ENCODE measurements around the gene ODAM. TPM values are rescaled to one million over a fixed set of nuclear protein-coding genes. Genes with fewer than 3 reads are reported as not detected.

ODAM gene
- total RNA-seq, 1 experiment from 2014 or later = 214 TPM

DNA sequence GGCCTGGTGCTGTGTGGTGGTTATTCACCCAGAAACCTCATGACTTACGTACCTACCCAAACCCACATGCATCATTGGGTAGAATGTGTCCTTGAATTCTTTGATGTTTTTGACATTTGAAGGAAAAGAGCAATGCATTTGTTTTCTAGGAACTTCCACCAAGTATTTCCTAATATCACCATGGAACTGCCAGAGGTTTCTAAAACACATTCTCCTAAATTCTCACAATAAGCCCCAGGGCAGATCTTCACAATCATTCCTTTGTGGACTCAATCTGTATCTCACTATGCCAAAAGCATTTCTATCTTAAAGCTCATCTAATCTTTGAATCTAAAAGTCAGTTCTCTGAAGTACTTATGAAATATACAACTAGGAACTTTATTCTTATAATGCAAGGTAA is 8.3 kb upstream of the ODAM start:
- Mint-ChIP-seq H3K36me3 (ENCODE audit: insufficient read depth, unreplicated experiment) (peaks cover 20% of the 10 kb centered on the region), H3K27me3 (ENCODE audit: unreplicated experiment) (no peaks in the 10 kb centered on the region), H3K9me3 (ENCODE audit: low read depth, unreplicated experiment) (no peaks in the 10 kb centered on the region), H3K27ac (ENCODE audit: unreplicated experiment) (peak overlapping the region; percentile 56), H3K4me1 (ENCODE audit: low read depth, unreplicated experiment) (peaks cover 62% of the 10 kb centered on the region), H3K4me3 (ENCODE audit: low read depth, unreplicated experiment) (peak overlapping the region; percentile 29)
- no TSS peak for BruUV-seq (replicated peaks)
- no peak for DNase-seq
- intact Hi-C loops (cut with micrococcal nuclease; ENCODE audit: unreplicated experiment) = loop anchor here (10.0 kb wide), 1 partner anchor 368 kb away; no protein-coding TSS in a partner anchor
- TF ChIP-seq, protein P1, sequence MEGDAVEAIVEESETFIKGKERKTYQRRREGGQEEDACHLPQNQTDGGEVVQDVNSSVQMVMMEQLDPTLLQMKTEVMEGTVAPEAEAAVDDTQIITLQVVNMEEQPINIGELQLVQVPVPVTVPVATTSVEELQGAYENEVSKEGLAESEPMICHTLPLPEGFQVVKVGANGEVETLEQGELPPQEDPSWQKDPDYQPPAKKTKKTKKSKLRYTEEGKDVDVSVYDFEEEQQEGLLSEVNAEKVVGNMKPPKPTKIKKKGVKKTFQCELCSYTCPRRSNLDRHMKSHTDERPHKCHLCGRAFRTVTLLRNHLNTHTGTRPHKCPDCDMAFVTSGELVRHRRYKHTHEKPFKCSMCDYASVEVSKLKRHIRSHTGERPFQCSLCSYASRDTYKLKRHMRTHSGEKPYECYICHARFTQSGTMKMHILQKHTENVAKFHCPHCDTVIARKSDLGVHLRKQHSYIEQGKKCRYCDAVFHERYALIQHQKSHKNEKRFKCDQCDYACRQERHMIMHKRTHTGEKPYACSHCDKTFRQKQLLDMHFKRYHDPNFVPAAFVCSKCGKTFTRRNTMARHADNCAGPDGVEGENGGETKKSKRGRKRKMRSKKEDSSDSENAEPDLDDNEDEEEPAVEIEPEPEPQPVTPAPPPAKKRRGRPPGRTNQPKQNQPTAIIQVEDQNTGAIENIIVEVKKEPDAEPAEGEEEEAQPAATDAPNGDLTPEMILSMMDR (IDR thresholded peaks at IDR 0.05; ENCODE audit: unreplicated experiment) = no peak
- CTCF ChIA-PET = interaction anchor here (1.1 kb wide), 1 partner anchor 9 kb away, joined by 4 read pairs; no protein-coding TSS in a partner anchor

DNA sequence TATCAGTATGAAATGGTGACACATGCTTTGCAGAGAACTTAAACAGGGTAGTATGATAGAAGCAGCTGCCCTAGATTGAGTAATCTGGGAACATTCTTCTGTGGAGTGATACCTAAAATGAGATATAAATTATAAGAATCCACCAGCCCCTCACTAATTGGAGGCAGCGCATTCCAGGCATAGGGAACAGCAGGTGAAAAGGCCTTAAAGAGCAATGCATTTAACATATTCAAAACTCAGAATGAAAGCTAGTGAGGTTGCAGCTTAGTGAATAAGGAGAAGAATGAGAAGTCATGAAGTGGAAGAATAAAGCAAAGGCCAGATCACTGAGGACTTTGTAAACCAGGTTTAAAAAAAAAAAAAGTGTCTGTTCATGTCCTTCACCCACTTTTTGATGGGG is 4.9 kb upstream of the ODAM start:
- H3K27ac Mint-ChIP-seq (ENCODE audit: unreplicated experiment) = peak overlapping the region; percentile 91
- CTCF ChIA-PET = no interaction called here

DNA sequence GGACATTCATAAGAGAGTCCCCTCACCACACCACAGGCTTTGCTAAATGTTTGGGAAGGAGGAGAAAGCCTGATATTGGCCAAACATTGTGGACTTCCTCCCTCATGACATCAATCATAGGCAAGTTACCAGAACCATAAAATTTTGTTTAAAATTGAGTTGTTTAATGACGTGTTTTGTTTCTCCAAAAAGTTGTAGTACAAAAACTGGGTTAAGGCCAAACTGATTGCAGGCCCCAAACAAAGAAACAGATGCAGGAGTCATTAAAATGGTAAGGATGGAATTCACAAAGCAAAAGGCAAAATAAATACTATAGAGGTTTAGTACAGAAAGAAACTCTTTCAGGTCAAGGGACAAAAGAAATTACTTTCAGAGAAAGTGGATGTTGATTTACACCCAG is 3.9 kb upstream of the ODAM start:
- no TSS peak for BruUV-seq (replicated peaks)
- H3K27me3 Mint-ChIP-seq (ENCODE audit: unreplicated experiment) = no peaks in the 10 kb centered on the region
- no peak overlapping the region for H3K4me3 Mint-ChIP-seq (ENCODE audit: low read depth, unreplicated experiment)
- H3K36me3 Mint-ChIP-seq (ENCODE audit: insufficient read depth, unreplicated experiment) = peaks cover 13% of the 10 kb centered on the region
- TF ChIP-seq, protein P1 (IDR thresholded peaks at IDR 0.05; ENCODE audit: unreplicated experiment) = no peak
- H3K9me3 Mint-ChIP-seq (ENCODE audit: low read depth, unreplicated experiment) = no peaks in the 10 kb centered on the region
- DNase-seq = no peak
- peaks cover 23% of the 10 kb centered on the region for H3K4me1 Mint-ChIP-seq (ENCODE audit: low read depth, unreplicated experiment)
- intact Hi-C loops (cut with micrococcal nuclease; ENCODE audit: unreplicated experiment) = loop anchor here (2.0 to 5.0 kb wide), 2 partner anchors 35 to 359 kb away; partner anchors contain the start of gene FDCSP
- peak overlapping the region; percentile 91 for H3K27ac Mint-ChIP-seq (ENCODE audit: unreplicated experiment)
- CTCF ChIA-PET = no interaction called here

More for the DNA sequence above, 4.9 kb upstream of the ODAM start:
- Mint-ChIP-seq H3K27me3 (ENCODE audit: unreplicated experiment) (no peaks in the 10 kb centered on the region), H3K36me3 (ENCODE audit: insufficient read depth, unreplicated experiment) (peaks cover 14% of the 10 kb centered on the region), H3K4me3 (ENCODE audit: low read depth, unreplicated experiment) (peak overlapping the region; percentile 38), H3K9me3 (ENCODE audit: low read depth, unreplicated experiment) (no peaks in the 10 kb centered on the region), H3K4me1 (ENCODE audit: low read depth, unreplicated experiment) (peaks cover 34% of the 10 kb centered on the region)
- intact Hi-C loops (cut with micrococcal nuclease; ENCODE audit: unreplicated experiment) = loop anchor here (5.0 kb wide), 1 partner anchor 358 kb away; no protein-coding TSS in a partner anchor
- no peak for DNase-seq
- TF ChIP-seq, protein P1 (IDR thresholded peaks at IDR 0.05; ENCODE audit: unreplicated experiment) = no peak
- BruUV-seq (replicated peaks) = no TSS peak

DNA sequence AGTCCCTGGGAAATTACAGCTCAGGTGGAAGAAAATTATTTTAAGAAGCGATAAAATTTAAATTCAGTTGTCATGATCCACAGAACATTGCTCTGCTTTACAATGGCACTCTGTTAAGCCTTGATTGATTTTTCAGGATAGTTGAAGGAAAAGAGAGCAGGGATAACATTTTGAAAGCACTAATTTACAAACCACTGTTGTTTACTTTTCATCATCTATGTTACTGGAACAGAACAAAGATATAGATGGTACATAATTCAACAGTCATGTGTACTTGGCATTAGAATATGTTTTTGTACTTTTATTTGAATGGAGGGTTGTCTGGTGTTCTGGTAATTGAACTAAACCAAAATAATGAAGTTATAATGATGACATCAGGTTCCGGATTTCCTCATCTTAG is 2.6 kb upstream of the ODAM start:
- no peaks in the 10 kb centered on the region for H3K9me3 Mint-ChIP-seq (ENCODE audit: low read depth, unreplicated experiment)
- no peak for DNase-seq
- TF ChIP-seq, protein P1 (IDR thresholded peaks at IDR 0.05; ENCODE audit: unreplicated experiment) = no peak
- H3K4me1 Mint-ChIP-seq (ENCODE audit: low read depth, unreplicated experiment) = peaks cover 24% of the 10 kb centered on the region
- H3K36me3 Mint-ChIP-seq (ENCODE audit: insufficient read depth, unreplicated experiment) = peaks cover 16% of the 10 kb centered on the region
- H3K4me3 Mint-ChIP-seq (ENCODE audit: low read depth, unreplicated experiment) = no peak overlapping the region
- CTCF ChIA-PET = interaction anchor here (2.7 kb wide), 1 partner anchor 27 kb away, joined by 9 read pairs; no protein-coding TSS in a partner anchor
- H3K27me3 Mint-ChIP-seq (ENCODE audit: unreplicated experiment) = no peaks in the 10 kb centered on the region
- H3K27ac Mint-ChIP-seq (ENCODE audit: unreplicated experiment) = peak overlapping the region; percentile 91
- intact Hi-C loops (cut with micrococcal nuclease; ENCODE audit: unreplicated experiment) = loop anchor here (2.0 to 5.0 kb wide), 2 partner anchors 34 to 361 kb away; partner anchors contain the start of gene FDCSP
- BruUV-seq (replicated peaks) = no TSS peak

Data from Calu3 (cell line).